HEK293 (cell line): ENCODE data around the gene ARMC2.

Experiments
- CTCF ChIA-PET: fragments of 350-600 bp; formaldehyde crosslinking; extraction: SDS; loops from one replicate; lab custom pipeline; 2021; ENCODE audit warnings: antibody characterized with exemption; lab: Yijun Ruan, JAX
- POLR2A ChIA-PET: fragments of 300-600 bp; formaldehyde crosslinking; extraction: SDS; loops from one replicate; lab custom pipeline; 2020; ENCODE audit warnings: antibody characterized with exemption, inconsistent platforms; lab: Yijun Ruan, JAX
- H3K27ac ChIP-seq: fragments of 200-500 bp; sonication (Bioruptor generic); 2 replicates; pipeline ENCODE4 v1.5.1; 2014; ENCODE audit warnings: low read depth, low read length, control low read depth, inconsistent platforms; ENCODE audit errors: extremely low read depth
- H3K36me3 ChIP-seq, 2 experiments: fragments of 200-500 bp in 1 of 2; sonication (Bioruptor generic) in 1 of 2; 1 replicate in 1 of 2; 2 replicates in 1 of 2; pipeline ENCODE4 v1.5.1; 2014 to 2017; ENCODE audit warnings: inconsistent platforms in 2 of 2, low read length in 2 of 2; ENCODE audit not compliant: control insufficient read depth in 2 of 2, insufficient read depth in 1 of 2
- H3K4me1 ChIP-seq: fragments of 200-500 bp; sonication (Bioruptor generic); 2 replicates; pipeline ENCODE4 v1.5.1; 2014; ENCODE audit warnings: mild to moderate bottlenecking, low read length, inconsistent platforms; ENCODE audit not compliant: control insufficient read depth, insufficient read depth
- H3K4me3 ChIP-seq: 2 replicates; pipeline ENCODE4 v1.5.1; 2011; ENCODE audit warnings: low read depth, mild to moderate bottlenecking, control low read depth, low read length, moderate library complexity
- H3K9me3 ChIP-seq: fragments of 200-500 bp; sonication (Bioruptor generic); 2 replicates; pipeline ENCODE4 v1.5.1; 2014; ENCODE audit warnings: low read depth, low read length, inconsistent platforms; ENCODE audit not compliant: control insufficient read depth, insufficient read depth
- CTCF ChIP-seq: fragments of 450-650 bp; formaldehyde crosslinking; IDR thresholded peaks from 2 replicates; pipeline ENCODE4 v1.5.1; 2016; ENCODE audit warnings: missing biosample characterization, missing genetic modification characterization
- IKZF3 ChIP-seq: fragments of 450-650 bp; IDR thresholded peaks from 2 replicates; pipeline ENCODE4 v1.5.0; 2018; ENCODE audit warnings: missing biosample characterization, mild to moderate bottlenecking, missing genetic modification characterization, moderate library complexity
- SP7 ChIP-seq: fragments of 450-650 bp; formaldehyde crosslinking; IDR thresholded peaks from 2 replicates; pipeline ENCODE4 v1.5.1; 2016; ENCODE audit warnings: missing biosample characterization, missing genetic modification characterization
- TCF7L2 ChIP-seq: IDR thresholded peaks from 2 replicates; pipeline ENCODE4 v1.6.1; 2011; ENCODE audit warnings: low read depth, mild to moderate bottlenecking, inconsistent platforms, low read length, moderate library complexity, borderline replicate concordance
- WT1 ChIP-seq: fragments of 450-650 bp; formaldehyde crosslinking; IDR thresholded peaks from 2 replicates; pipeline ENCODE4 v1.5.1; 2016; ENCODE audit warnings: missing biosample characterization, missing genetic modification characterization
- ZBTB7A ChIP-seq: fragments of 450-650 bp; formaldehyde crosslinking; IDR thresholded peaks from 2 replicates; pipeline ENCODE4 v1.5.1; 2016; ENCODE audit warnings: low read depth, missing biosample characterization, missing genetic modification characterization
- ZFP69B ChIP-seq: fragments of 450-650 bp; formaldehyde crosslinking; IDR thresholded peaks from 2 replicates; pipeline ENCODE4 v1.5.1; 2016; ENCODE audit warnings: missing biosample characterization, missing genetic modification characterization
- ZNF10 ChIP-seq: fragments of 450-650 bp; formaldehyde crosslinking; IDR thresholded peaks from 2 replicates; pipeline ENCODE4 v1.5.1; 2017; ENCODE audit warnings: missing biosample characterization, missing genetic modification characterization
- ZNF114 ChIP-seq: fragments of 450-650 bp; formaldehyde crosslinking; IDR thresholded peaks from 2 replicates; pipeline ENCODE4 v1.5.0; 2017; ENCODE audit warnings: missing biosample characterization, missing genetic modification characterization
- ZNF133 ChIP-seq: fragments of 450-650 bp; formaldehyde crosslinking; IDR thresholded peaks from 2 replicates; pipeline ENCODE4 v1.5.1; 2016; ENCODE audit warnings: missing biosample characterization, missing genetic modification characterization
- ZNF146 ChIP-seq: fragments of 450-650 bp; formaldehyde crosslinking; IDR thresholded peaks from 2 replicates; pipeline ENCODE4 v1.5.1; 2016; ENCODE audit warnings: missing biosample characterization, missing genetic modification characterization
- ZNF155 ChIP-seq: fragments of 450-650 bp; formaldehyde crosslinking; IDR thresholded peaks from 2 replicates; pipeline ENCODE4 v1.5.1; 2016; ENCODE audit warnings: missing biosample characterization, missing genetic modification characterization
- ZNF175 ChIP-seq: fragments of 450-650 bp; formaldehyde crosslinking; IDR thresholded peaks from 2 replicates; pipeline ENCODE4 v1.5.1; 2016; ENCODE audit warnings: missing biosample characterization, missing genetic modification characterization
- ZNF211 ChIP-seq: fragments of 450-650 bp; formaldehyde crosslinking; IDR thresholded peaks from 2 replicates; pipeline ENCODE4 v1.5.1; 2016; ENCODE audit warnings: low read depth, missing biosample characterization, missing genetic modification characterization
- ZNF391 ChIP-seq: fragments of 450-650 bp; formaldehyde crosslinking; IDR thresholded peaks from 2 replicates; pipeline ENCODE4 v1.5.1; 2016; ENCODE audit warnings: low read depth, missing biosample characterization, missing genetic modification characterization, borderline replicate concordance
- ZNF394 ChIP-seq: fragments of 450-650 bp; formaldehyde crosslinking; IDR thresholded peaks from 2 replicates; pipeline ENCODE4 v1.5.1; 2016; ENCODE audit warnings: missing biosample characterization, missing genetic modification characterization, mild to moderate bottlenecking, moderate library complexity, borderline replicate concordance
- ZNF501 ChIP-seq: fragments of 450-650 bp; formaldehyde crosslinking; IDR thresholded peaks from 2 replicates; pipeline ENCODE4 v1.5.1; 2016; ENCODE audit warnings: missing biosample characterization, missing genetic modification characterization
- ZNF600 ChIP-seq: fragments of 450-650 bp; formaldehyde crosslinking; IDR thresholded peaks from 2 replicates; pipeline ENCODE4 v1.5.1; 2016; ENCODE audit warnings: missing biosample characterization, missing genetic modification characterization
- ZNF658 ChIP-seq: fragments of 450-650 bp; formaldehyde crosslinking; IDR thresholded peaks from 2 replicates; pipeline ENCODE4; 2016; ENCODE audit warnings: missing biosample characterization, missing genetic modification characterization
- ZNF664 ChIP-seq: fragments of 450-650 bp; formaldehyde crosslinking; IDR thresholded peaks from 2 replicates; pipeline ENCODE4 v1.5.1; 2016; ENCODE audit warnings: missing biosample characterization, missing genetic modification characterization
- ZNF747 ChIP-seq: fragments of 450-650 bp; formaldehyde crosslinking; IDR thresholded peaks from 2 replicates; pipeline ENCODE4 v1.5.1; 2016; ENCODE audit warnings: missing biosample characterization, missing genetic modification characterization
- ZSCAN23 ChIP-seq: fragments of 450-650 bp; formaldehyde crosslinking; IDR thresholded peaks from 2 replicates; pipeline ENCODE4 v1.5.1; 2016; ENCODE audit warnings: missing biosample characterization, missing genetic modification characterization
- TF ChIP-seq, protein P1 (sequence below): fragments of 450-650 bp; formaldehyde crosslinking; IDR thresholded peaks from 2 replicates; pipeline ENCODE4; 2016; ENCODE audit warnings: missing biosample characterization, missing genetic modification characterization
- TF ChIP-seq, protein P2 (sequence below): fragments of 450-650 bp; formaldehyde crosslinking; IDR thresholded peaks from 2 replicates; pipeline ENCODE4 v1.5.1; 2016; ENCODE audit warnings: missing biosample characterization, missing genetic modification characterization

The ARMC2 gene

DNA sequence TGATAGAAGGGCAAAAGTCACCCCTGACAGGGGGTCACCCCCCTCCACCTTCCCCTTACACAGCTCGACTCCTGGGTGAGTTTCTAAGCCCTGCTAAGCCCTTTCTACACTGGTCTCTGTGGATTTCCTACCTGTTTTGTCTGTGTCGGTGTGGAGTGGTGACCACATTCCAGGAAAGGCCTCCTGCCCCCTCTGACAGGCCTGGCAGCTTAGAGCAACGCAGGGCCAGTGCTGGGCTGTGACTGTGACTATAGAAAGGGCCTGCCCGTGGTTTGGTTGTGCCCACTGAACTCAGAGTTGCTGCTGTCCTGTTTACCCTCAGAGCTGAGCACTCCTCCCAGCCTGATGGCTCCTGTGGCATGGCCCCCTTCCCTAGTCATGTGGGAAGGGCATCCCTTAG is 109.0 kb downstream of the ARMC2 start (continued):
- TF ChIP-seq ZNF211 (tag by site-specific recombination) (no peak), IKZF3 (no peak)

DNA sequence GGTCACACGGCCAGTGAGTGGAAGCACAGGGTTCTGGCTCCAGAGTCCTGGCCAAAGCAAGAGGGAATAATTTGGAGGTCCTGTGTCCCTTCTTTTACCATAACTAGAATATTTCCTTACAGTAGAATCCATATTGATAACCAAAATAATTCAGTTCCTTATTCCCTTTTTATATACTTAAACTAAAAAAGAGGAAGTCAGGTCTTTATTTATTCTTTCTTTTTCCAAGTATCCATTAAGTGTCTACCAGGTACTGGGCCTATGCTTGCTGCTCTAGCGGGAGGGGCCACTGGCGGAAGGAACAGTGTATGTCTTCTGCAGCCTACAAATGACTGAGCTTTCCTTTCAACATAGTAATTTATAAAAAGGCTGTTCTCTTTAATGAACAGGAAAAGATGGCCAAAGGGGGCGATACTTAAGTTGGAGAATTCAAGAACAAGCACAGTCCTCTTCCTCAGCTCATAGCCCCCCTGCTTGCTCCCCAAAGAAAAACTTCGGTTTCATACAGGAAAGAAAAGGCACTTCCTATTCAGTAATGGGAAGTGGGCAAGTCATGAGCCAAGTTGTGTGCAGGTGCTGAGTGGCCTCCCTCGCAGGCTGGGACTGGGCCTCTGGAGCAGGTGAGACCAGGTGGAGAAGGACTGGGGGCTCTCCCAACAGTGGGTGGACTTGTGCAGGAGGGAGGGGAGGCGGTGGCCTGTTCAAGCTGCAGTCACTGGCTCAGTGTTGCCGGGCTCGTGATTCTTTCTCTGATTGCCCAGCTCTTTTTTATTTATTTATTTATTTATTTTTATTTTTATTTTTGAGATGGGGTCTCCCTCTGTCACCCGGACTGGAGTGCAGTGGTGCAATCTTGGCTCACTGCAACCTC is 110.9 kb downstream of the ARMC2 start:
- Histone ChIP-seq H3K36me3 (no peaks in the 10 kb centered on the region), H3K4me3 (no peak overlapping the region), H3K4me1 (no peaks in the 10 kb centered on the region), H3K27ac (no peak overlapping the region), H3K9me3 (no peaks in the 10 kb centered on the region)
- ChIA-PET POLR2A (no interaction called here), CTCF (no interaction called here)
- TF ChIP-seq SP7: no peak
- TF ChIP-seq ZNF391 (tag by site-specific recombination): no peak
- TF ChIP-seq ZNF664 (tag by site-specific recombination): no peak
- no peak for TF ChIP-seq ZNF155 (tag by site-specific recombination)
- no peak for TF ChIP-seq CTCF (tag by site-specific recombination)
- TF ChIP-seq, protein P1, sequence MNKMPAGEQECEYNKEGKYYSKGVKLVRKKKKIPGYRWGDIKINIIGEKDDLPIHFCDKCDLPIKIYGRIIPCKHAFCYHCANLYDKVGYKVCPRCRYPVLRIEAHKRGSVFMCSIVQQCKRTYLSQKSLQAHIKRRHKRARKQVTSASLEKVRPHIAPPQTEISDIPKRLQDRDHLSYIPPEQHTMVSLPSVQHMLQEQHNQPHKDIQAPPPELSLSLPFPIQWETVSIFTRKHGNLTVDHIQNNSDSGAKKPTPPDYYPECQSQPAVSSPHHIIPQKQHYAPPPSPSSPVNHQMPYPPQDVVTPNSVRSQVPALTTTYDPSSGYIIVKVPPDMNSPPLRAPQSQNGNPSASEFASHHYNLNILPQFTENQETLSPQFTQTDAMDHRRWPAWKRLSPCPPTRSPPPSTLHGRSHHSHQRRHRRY (tag by site-specific recombination): no peak
- no peak for TF ChIP-seq ZNF10
- no peak for TF ChIP-seq ZBTB7A

- H3K36me3 ChIP-seq: no peaks in the 10 kb centered on the region
- TF ChIP-seq WT1 (tag by site-specific recombination) (no peak), ZNF394 (tag by site-specific recombination) (no peak), ZSCAN23 (no peak), ZNF133 (tag by site-specific recombination) (no peak), ZNF747 (tag by site-specific recombination) (no peak), ZNF600 (tag by site-specific recombination) (no peak), ZNF155 (tag by site-specific recombination) (no peak), ZFP69B (tag by site-specific recombination) (no peak), ZNF658 (tag by site-specific recombination) (no peak), TCF7L2 (no peak), ZNF146 (tag by site-specific recombination) (no peak), ZNF175 (tag by site-specific recombination) (no peak), ZNF501 (tag by site-specific recombination) (no peak), ZNF114 (tag by site-specific recombination) (no peak)
- TF ChIP-seq, protein P2, sequence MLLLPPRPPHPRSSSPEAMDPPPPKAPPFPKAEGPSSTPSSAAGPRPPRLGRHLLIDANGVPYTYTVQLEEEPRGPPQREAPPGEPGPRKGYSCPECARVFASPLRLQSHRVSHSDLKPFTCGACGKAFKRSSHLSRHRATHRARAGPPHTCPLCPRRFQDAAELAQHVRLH (tag by site-specific recombination): no peak
- no peaks in the 10 kb centered on the region for H3K4me1 ChIP-seq
- CTCF ChIA-PET: interaction anchor here (0.6 kb wide), 1 partner anchor 170 kb away, joined by 3 read pairs; no protein-coding TSS in a partner anchor
- POLR2A ChIA-PET: no interaction called here
- no peak overlapping the region for H3K4me3 ChIP-seq
- no peak overlapping the region for H3K27ac ChIP-seq
- H3K9me3 ChIP-seq: no peaks in the 10 kb centered on the region
Measured at GRCh38 chr6:108959972-108960582, 111.9 kb downstream of the ARMC2 start.
